Kidney tubule cell (primary cell): ENCODE results near the gene GTPBP3.

Experiments
- DNase-seq: peaks from one replicate; pipeline ENCODE4 v3.0.0-alpha.2; 2018; ENCODE audit warnings: low spot score

GTPBP3 gene

DNA sequence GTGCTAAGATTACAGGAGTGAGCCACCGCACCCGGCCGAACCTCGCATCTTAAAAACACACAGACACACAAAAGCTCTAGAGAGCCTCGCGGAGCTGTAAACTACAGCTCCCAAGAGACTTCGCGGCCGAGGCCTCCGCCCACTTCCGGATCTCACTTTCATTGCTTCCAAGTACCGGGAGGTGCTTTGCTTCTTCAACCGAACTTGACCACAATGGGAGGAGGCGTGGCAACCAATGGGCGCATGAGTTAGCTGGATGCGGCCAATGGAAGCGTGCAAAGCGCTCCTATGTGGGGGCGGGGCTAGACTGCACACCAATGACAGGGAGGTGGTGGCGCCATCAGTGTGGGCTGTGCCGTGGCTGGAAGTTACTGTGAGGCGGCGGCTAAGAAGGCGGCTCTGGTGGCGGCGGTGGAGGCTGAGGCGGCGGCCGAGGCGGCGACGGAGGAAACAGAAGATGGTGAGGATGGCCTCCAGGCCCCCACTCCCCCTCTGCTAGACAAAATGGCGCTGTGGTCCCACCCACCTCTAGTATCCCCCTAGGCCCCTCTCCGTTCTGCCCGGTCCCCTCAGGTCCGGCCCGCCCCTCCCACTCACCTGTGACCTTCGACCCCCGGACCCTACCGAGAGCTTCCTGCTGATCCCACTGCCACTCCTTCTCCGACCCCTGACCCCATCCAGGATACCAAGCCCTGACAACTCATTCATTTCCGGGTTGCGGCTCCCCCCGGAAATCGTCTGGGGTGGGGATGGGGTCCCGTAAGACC, 28.0 kb upstream of the GTPBP3 start, which contains the start of gene DDA1:
DDA1 (plus strand) TSS at position 366 of the 767 bp plus-strand sequence; CDS start at position 458, 92 bp downstream.
- DNase-seq: peak; percentile 100

DNA sequence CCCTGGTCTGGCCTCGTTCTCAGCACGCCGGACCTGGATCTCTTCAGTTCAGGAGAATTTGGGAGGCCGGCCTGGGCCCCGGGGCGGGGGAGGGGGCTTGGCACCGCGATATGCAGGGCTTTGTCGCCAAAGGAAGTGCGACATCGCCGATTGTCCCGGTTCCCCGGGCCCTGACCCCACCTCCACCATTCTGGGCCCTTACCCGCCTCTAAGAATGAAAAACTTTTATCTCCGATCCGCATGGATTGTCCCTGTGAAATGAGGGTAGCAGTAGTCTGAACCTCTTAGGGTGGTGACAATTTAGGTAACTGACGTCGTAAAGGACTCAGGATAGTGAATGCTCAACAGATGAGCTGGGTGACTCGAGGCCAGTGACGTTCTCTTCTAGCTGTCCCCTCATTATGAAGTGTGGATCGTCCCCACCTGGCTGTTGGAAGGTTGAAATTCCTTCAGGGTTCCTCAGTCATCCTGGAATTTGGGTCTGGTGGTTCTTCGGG, 27.3 kb upstream of the GTPBP3 start:
- DNase-seq: peak; percentile 40

DNA sequence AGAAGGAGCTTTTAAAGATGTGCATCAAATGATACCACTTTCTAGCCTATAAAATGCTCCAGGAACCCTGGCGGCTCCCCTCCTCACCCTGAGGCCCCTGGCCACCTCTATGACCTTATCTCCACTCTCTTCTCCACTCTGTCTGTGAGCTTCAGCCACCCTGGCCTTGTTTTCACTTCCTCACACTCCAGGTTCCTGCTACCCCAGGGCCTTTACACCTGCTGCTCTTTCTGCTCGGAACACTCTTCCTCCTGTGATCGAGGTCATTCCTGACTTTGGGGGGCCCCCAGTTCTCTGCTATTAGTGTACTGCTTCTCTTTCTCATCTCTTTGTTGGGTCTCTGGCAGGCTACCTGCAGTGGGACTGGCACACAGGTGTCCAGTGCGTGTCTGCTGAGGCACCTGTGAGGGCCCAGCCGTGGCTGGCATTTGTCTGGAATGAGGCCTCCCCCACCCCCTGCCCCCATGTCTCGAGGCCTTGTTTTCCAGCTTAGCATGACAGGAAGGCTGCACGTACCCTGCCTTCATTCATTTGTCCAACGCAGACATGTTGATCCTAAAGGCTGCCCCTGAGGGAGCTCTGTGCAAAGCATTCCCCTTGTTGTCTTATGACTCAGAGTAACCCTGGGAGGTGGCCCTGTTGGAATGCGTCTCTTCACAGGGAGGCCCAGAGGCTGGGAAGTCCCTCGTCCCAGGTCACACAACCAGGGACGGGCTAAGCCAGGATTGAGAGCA, 25.7 kb upstream of the GTPBP3 start:
- DNase-seq: peak; percentile 95

- no peak for DNase-seq
These were observed 24.9 kb upstream of the GTPBP3 start for GRCh38 chr19:17312189-17313113.

- DNase-seq: no peak
These were observed 23.3 kb upstream of the GTPBP3 start for GRCh38 chr19:17314007-17314593.

GRCh38 chr19:17318966-17319365, 18.4 kb upstream of the GTPBP3 start:
- no peak for DNase-seq

- DNase-seq: no peak
These were observed 17.7 kb upstream of the GTPBP3 start for GRCh38 chr19:17319473-17320238.

DNA sequence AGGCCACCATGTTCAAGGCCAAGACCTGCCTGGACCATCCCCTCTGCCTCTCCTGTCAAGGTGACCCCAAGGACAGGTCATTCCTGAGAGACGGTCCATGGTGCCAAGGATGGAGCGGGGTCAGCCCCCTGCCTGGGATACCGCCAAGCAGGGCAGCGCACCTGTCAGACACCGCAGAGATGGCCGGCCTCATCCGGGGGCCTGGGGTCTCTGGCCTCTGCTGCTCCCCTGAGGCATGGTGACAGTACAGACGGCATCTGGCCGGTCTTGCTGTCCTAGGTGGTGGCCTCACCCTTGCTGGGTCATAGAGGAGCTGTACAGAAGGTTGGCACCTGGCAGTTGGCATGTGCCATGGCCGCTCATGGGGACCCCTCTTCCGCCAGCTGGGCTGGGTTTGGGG, 16.9 kb upstream of the GTPBP3 start:
- DNase-seq: no peak

DNA sequence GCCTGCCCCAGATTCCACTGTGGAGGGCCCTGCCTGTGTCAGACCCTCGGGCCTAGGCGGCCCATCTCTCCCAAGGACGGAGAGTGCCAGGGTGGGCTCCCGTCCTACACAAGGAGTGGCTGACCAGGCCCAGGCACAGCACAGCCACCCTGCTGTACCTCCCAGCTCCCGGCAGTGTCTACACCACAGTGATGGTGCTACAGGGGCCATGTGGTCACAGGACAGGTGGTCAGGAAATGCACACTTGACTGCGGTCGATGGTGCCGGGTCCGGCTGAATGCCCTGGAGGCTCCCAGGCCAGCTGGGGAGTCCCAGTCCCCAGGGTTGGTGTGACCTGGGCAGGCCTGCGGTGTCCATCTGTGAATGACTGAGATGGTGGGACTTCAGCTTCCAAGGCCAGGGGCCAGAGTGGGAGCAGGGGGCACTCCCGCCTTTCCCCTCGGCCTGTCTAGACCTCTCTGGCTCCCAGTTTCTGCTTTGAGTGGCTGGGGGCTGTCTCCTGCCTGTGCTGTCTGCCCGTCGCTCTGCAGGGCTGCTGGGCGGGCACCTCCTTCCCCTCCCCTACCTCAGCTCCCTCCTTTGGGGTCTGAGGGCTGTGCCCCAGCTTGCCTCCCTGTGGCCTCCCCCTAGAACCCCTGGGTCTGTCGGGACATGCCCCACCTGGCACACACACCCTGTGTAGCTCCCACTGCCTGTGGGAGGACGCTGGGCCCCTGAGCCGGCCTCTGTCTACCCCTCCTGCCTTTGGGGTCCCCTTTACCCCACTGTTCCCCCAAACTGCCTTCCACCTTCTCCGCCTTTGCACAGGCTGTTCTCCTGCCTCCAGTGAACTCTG, 15.5 kb upstream of the GTPBP3 start:
- no peak for DNase-seq

DNA sequence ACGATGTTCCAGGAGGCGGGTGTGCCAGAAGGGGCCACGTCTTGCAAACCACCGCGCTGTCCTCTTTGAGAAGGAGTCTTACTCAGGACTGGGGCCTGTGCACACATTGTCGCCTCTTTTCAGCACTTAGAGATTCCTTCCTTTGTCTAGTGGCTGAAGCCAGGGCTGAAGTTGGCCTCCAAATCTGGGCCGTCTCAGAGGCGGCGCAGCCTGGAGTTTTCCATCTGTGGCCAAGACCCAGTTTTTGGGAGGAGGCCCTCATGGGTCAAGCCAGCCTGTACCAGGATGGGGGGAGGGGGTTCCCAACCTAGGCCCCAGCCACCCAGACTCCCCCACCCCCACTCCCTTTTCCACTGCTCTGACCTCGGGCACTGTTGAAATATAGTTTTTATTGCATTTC, 14.5 kb upstream of the GTPBP3 start:
- no peak for DNase-seq

DNA sequence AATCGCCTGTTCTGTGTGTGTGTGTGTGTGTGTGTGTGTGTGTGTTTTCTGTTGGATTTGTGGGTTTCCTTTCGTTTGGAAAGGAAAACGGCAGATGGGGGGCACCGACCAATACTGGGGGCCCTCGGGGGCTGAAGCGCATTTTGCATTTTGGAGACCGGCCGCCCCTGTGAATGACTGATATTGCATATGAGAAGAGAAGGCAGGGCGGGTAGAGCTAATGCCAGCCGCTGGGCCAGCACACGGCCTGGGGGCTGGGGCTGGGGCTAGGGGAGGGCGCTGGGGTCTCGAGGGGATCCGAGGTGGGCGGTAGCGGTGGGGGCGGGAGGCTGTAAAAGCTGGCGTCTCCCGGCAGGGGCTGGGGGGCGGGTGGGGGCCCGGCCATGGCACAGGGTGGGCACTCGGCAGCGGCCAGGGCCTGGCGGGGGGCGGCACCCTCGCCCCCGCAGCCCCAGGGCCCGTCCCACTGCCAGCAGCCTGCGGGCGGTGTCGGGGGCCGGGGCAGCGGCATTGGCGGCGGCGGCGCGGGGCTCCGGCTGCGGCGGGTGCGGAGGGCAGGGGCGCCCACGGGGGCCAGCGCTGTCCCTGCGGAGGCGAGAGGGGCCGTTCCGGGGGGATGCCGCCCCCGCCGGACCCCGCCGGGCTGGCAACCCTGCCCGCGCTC, 13.9 kb upstream of the GTPBP3 start:
- no peak for DNase-seq

- no peak for DNase-seq
These were observed 13.4 kb upstream of the GTPBP3 start for GRCh38 chr19:17323964-17324332.

DNA sequence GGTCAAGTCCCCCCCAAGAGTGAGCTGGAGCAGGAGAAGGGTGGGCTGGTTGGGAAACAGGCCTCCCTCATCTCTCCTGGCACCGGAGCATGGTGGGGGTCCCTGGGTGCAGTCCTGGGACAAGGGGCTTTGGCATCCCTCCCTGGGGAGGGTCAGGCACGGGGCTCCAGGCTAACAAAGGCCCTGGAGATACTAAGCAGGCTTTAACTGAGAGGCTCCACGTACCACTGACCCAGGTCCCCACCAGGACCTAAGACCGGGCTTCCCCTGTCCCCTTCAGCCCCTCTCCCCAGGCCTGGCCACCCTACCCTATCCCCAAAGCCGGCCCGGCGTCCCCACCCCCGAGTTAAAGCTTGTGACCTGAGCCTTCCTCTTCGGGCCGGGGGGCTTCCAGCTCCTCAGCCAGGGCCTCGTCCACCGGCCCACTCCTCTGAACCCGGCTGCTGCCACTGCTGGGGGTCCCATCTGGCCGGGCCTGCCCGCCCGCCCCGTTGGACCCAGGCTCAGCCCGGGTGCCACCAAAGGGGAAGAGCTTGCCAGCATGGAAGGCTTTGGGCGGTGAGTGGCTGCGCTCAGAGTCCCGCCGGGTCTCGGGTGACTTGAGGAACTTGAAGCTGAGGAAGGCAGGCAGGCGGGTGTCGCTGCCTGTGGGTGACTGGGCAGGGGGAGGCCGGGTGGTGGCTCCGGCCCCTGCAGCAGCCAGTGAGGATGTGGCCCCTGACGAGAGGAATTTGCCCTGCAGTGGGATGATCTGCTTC, 12.8 kb upstream of the GTPBP3 start:
- no peak for DNase-seq

- DNase-seq: no peak
These were observed 12.2 kb upstream of the GTPBP3 start for GRCh38 chr19:17325133-17325532.

- DNase-seq: no peak
These were observed 11.3 kb upstream of the GTPBP3 start for GRCh38 chr19:17325881-17326594.

DNA sequence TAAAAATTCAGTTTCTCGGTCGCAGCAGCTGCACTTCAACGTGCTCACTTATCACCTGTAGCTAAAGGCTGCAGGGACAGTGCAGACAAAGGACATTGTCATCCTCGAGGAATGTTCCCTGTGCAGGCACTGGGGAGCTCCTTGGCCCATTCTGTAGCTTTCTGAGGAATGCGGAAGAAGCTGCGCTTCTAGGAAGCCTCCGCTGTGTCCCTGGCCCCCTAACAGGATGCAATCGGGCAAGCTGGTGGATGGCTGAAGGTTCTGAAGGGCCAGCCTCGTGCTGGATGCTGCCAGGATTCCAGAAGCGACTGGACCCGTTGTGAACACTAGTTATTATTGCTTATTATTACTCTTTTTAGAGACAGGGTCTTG, 10.8 kb upstream of the GTPBP3 start:
- DNase-seq: no peak

DNA sequence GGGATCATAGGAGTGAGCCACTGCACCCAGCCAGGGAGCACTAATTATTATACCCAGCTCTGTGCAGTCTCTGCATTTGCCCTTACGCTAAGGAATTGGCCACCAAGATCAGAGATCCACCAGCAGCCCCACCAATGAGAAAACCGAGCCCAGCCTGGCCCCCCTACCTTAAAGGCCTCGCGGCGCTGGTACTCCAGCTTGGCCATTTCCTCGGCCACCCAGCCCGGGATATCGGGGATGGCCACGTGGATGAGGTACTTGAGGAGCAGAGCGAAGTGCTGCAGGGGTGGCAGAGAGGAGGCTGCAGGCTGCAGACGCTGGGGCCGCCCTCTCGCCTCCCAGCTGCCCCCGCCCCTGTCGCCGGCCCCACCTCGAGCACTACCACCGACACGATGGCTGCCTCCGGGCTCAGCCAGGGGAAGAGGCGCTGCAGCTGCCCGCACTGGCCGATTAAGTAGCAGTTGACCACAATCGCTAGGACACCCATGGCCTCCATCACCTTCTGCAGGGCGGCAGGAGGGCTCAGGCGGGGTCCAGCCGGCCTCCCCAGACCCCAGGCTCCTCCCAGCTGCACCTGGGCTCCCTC, 10.2 kb upstream of the GTPBP3 start:
- no peak for DNase-seq
